RPMI8226 (cell line): ENCODE measurements around the gene EN2.
A peak's percentile ranks its signal among the peaks of the same experiment; 100 is the strongest.

Experiments
- DNase-seq: peaks from one replicate; pipeline ENCODE4 v3.0.0-alpha.2; 2015

Gene EN2

DNA sequence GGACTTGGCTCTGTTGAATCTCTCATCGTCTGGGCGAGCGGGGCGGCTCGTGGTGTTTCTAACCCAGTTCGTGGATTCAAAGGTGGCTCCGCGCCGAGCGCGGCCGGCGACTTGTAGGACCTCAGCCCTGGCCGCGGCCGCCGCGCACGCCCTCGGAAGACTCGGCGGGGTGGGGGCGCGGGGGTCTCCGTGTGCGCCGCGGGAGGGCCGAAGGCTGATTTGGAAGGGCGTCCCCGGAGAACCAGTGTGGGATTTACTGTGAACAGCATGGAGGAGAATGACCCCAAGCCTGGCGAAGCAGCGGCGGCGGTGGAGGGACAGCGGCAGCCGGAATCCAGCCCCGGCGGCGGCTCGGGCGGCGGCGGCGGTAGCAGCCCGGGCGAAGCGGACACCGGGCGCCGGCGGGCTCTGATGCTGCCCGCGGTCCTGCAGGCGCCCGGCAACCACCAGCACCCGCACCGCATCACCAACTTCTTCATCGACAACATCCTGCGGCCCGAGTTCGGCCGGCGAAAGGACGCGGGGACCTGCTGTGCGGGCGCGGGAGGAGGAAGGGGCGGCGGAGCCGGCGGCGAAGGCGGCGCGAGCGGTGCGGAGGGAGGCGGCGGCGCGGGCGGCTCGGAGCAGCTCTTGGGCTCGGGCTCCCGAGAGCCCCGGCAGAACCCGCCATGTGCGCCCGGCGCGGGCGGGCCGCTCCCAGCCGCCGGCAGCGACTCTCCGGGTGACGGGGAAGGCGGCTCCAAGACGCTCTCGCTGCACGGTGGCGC, at the start of gene EN2:
EN2 (plus strand) TSS at position 19 of the 767 bp plus-strand sequence; CDS start at position 268, 249 bp downstream.
- DNase-seq: no peak

DNA sequence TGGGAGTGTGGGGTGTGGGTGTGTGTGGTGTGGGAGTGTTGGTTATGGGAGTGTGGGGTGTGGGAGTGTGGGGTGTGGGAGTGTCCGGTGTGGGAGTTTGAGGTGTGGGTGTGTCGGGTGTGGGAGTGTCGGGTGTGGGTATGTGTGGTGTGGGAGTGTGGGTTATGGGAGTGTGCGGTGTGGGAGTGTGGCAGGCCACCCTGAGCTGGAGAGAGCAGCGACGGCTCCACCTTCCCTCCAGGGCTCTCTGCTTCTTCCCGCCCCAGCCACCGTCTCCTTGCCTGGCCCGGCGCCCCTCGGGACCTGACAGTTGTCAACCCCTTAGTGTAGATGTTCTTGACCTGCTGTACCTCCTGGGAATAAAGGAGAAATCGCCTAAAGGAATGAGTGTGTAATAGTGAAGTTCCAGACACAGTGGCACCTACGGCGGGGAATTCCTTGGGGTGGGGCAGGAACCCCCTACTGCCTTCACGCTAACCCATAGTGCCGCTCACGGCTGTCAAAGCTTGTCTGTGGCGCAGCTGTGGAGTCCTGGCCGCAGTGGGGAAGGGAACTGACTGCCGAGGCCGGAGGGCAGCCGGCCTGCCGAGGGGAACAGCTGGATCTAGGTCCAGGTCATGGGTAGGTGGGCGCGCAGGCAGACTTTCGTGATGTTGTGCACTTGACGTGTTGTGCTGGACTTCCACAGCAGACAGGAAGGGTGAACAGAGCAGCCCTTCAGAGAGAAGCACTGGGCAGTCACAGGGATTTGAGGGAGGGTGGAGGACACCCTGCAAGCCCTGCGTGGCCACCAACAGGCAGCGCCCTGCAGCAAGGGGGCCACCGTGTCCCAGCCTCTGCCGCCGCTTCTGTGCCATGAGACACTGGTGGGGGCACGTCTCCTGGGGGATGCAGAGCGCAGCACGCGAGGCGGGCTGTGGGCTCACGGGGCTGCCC, 49.0 kb upstream of the EN2 start:
- DNase-seq: no peak

DNA sequence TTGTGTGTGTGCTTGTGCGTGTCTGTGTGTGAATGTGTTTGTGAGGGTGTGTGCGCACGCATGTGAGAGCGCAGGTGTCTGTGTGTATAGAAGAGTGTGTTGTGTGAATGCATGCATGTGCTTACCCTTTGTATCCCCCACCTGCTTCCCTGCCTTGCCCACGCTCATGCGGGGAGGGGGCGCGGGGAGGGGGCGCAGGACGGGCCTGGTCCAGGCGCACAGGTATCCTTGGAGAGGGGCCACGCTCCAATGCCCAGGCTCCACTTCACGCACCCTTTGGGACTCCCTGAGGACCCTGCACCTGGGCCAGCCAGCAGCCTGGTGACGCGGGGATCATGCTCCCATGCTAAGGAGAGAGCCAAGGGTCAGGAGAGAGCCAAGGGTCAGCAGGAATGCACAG, 47.9 kb upstream of the EN2 start:
- DNase-seq: no peak

DNA sequence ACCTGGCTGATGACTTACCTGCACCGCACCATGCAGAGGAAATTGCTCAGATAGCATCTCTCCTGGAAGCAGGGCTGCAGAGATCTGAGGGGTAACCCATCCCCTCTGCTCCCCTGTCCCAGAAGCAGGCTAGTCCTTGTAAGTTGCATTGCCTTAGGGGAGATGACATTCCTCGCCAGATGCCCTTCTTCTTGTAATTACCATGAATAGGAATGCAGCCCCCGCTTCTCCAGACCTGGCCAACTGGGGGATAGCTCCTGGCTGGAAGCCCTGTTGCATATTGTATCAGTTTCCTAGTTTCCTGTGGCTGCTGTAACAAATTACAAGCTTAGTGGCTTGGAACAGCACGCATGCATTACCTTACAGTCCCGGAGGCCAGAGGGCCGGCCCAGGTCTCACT, 47.5 kb upstream of the EN2 start:
- no peak for DNase-seq

DNA sequence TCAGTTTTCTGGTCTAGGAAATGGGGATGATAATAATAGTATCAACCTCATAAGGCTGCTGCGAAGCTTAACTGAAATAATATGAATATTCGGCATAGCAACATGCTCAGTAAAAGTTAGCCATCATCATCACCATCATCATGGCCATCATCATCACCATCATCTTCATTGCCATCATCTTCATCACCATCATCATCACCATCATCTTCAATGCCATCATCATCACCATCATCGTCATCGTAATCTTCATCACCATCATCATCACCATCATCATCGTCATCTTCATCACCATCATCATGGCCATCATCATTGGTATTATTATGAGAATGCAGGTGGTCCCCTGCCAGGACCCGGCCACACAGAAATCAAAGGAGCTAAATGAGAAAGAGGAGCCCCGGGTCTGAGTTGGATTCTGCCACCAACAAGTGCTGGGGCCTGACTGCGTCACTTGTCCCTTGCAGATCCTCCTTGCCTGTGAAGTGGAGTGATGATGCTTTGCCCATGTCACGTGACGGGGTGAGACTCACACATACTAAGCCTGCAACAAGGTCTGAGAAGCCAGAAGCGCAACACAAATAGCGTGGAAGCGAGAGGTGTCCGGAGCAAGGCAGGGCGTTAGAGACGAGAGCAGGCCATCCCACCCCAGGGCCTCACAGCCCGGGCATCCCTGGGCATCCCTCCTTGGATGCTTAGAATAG, 46.1 kb upstream of the EN2 start:
- DNase-seq: no peak

DNA sequence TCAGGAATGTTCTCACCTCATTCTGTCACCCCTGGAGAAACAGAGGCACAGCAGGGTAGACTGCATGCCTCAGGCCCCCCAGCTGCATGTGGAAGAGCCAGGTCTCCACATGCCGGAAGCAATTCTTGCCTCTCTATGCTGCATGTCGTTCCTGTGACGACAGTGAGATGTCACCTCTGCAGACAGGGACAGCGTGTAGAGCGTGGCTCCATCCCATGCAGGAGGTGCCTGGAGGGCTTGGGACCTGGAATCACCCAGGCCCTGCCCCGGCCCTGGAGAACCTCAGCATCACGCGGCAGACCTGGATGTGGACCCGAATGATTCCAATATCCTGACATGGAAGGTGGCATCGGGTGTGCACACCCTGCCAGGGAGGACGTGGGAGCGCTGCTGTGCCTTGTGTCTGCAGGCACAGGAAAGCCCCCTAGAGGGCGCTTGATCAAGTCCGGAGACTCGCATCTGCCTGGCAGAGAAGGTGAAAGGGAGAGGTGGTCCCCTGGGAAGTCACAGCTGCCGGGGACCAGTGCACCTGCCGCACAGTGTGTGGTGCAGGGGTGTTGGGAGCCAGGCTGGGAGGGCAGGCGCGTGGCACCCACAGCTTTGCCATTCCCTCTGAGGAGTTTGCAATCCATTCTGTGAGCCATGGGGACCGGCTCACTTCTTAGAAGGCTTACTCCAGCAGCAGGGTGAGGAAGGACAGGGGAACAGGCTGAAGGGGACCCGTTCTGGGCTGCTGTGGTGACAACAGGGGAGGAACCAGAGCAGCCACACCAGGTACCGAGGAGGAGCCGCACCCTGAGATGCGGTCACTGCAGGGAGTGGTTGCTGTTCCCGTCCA, 45.3 kb upstream of the EN2 start:
- DNase-seq: peak; percentile 80

DNA sequence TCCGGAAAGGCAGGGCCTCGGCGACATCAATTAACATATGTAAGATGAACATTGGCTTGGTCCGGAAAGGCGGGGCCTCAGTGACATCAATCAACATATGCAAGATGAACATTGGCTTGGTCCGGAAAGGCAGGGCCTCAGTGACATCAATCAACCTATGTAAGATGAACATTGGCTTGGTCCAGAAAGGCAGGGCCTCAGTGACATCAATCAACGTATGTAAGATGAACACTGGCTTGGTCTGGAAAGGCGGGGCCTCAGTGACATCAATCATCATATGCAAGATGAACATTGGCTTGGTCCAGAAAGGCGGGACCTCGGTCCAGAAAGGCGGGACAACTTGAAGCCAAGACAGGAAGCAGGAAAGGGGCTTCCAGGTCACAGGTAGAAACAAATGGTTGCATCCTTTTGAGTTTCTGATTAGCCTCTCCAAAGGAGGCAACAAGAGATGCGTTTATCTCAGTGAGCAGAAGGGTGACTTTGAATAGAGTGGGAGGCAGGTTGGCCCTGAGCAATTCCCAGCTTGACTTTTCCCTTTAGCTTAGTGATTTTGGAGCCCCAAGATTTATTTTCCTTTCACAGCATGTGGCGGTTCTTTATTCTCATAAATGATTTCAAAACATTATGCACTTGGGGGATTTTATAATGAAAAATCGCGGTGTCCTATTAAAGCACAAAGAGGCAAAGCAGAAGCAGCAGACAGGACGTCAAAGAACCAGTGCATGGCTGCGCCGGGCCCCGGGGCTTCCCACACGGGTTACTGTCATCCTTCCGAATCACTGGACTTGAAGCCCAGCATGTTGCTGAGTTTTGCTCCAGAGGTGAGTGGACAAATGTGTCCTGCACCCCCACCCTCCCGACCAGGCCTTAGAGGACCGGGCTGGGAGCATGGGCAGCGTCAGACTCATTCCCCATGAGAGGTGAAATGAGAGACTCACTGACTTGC, 43.1 kb upstream of the EN2 start:
- DNase-seq: no peak

DNA sequence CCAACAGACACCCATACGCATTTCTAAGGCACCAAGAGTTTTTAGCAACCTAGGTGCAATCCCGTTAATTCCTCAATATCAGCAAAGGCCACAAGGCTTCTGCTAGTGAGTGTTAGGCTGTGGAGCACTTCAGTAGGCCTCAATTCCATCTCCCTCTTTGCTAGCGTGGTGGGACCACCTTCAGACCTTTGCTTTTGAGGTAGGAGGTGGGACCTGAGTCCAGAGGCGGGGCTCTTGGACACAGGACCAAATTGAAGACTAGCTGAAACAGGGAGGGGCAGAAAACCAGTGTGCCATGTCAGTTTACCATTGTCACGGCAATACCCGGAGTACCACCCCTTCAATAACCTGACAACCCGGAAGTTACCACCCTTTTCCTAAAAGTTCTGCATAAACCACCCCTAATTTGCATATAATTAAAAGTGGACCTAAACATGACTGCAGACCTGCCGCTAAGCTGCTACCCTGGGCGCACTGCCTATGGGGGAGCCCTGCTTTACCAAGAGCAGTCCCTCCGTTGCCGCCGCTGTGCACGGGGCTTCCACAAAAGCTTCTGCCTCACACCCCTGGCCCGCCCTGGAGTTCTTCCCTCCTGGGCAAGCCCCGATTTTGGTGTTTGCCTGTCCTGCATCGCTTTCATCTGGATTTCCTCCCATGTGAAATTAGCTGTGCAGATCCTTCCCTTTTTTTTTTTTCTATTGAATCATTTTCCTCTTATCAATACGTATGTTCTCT, 41.1 kb upstream of the EN2 start:
- no peak for DNase-seq

DNA sequence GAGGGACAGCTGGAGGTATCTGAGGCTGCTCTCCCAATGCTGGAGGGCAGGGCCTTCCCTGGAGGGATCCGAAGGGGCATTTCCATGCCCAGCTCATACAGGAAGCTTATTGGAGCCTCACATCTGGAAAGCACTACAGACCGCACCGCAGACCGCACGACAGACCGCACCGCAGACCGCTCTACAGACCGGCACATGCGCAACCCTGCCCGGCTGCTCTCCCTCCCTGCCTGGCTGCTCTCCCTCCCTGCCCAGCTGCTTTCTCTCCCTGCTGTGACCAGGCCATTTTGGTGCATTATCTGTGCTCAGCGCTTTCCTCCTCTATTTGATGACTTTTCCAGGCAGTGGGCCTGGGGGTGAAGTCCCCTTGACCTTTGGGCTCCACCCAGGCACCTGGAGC, 39.6 kb upstream of the EN2 start:
- no peak for DNase-seq

DNA sequence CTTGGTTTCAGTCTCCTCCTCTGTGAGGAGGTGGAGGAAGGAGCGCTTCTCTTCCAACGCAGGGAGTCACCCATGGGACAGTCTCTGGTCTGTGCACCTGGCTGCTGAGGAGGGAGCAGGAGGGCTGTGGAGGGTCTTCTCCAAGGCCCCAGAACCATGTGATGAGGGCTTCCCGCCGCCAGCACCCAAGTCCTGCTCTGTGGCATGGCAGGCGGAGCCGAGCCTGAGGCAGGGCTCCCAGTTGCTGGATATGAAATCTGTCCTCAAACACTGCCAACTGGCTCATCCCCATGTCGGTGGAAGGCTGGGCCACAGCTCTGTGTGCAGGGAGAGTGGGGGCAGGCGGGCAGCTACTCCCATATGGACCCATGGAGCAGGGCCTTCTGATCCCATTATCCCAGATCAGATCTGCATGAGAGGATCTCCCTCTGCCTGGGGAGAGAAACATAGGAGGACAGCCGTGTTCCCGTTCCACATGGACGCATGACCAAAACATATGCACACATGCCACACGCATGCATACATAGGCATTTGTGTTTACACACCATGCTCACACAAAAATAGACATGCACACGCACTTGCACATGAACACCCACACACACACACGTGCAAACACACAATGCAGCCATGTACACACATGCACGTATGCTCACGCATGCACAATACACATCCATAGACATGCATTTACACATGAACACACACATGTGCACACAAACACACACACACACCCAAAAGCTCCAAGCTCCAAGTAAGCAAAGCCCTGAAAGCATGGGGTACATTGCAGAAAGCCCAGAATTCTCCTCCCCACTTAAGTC, 38.8 kb upstream of the EN2 start:
- DNase-seq: no peak

DNA sequence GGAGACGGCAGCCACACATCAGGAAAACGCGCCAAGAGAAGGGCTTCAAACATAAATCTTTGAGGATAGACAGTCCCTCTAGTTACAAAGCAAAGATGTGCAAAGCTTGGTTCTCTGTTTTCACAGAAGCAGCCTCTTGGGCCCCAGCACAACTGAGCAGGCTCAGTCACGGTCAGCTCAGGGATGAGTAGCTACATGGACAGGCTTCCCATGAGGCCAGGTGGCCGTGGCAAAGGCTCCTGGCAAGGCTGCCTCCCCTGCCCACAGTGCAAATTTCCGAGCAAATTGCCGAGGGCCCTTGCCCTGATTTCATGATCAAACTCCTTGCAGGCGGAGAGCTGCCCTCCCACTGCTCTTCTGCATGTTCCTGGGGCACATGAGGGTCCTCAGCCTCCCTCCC, 37.8 kb upstream of the EN2 start:
- no peak for DNase-seq

DNA sequence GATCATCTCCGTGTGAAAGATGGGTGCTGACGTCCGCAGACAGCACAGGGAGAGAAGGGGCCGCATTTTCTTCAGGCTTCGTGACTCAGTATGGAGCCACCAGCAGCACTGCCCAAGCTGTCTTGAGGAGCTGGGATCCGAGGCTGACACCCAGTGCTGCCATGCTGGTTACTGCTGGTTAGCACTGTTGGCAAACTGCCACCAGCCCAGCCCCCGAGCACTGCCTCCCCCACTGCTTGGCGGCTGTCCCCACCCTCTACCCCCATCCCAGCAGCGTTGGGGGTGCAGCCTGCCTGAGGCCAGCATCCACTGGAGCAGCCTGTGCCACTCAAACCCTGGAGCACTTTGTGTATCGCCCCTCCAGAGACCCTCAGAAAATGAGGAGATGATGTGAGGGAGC, 35.8 kb upstream of the EN2 start:
- no peak for DNase-seq

DNA sequence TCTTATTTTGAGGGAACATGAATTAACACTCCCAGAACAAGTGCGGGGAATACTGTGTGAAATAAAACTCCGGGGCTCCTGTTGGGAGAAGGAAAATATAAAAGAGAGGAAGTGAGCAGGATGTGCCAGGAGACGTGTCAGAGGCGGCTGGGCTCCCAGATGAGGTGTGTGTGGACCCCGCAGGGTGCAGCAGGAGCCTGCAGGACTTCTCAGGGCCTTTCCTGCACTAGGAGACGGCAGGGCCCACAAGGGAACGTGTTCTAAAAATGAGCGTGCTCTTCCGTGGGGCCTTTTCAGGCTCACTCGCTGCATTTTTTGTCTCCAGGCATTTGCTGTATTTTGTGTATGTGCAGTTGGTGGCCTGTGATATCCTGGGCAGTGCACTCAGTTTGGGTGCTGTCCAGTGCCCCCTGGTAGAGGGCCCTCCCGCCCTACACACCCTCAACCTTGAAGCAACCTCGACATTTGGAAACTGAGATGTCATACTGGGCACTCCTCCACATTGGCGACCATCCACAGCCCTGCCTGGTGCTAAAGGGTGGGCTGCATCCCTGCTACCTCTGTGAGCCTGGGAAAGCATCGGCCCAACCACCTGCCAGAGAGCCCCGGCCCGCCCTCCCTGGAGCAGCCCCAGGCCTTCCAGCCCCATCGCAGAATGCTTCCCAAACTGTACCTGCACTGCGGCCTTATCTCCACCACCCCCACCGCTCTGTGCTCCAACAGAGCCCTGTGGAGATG, 35.2 kb upstream of the EN2 start:
- no peak for DNase-seq

DNA sequence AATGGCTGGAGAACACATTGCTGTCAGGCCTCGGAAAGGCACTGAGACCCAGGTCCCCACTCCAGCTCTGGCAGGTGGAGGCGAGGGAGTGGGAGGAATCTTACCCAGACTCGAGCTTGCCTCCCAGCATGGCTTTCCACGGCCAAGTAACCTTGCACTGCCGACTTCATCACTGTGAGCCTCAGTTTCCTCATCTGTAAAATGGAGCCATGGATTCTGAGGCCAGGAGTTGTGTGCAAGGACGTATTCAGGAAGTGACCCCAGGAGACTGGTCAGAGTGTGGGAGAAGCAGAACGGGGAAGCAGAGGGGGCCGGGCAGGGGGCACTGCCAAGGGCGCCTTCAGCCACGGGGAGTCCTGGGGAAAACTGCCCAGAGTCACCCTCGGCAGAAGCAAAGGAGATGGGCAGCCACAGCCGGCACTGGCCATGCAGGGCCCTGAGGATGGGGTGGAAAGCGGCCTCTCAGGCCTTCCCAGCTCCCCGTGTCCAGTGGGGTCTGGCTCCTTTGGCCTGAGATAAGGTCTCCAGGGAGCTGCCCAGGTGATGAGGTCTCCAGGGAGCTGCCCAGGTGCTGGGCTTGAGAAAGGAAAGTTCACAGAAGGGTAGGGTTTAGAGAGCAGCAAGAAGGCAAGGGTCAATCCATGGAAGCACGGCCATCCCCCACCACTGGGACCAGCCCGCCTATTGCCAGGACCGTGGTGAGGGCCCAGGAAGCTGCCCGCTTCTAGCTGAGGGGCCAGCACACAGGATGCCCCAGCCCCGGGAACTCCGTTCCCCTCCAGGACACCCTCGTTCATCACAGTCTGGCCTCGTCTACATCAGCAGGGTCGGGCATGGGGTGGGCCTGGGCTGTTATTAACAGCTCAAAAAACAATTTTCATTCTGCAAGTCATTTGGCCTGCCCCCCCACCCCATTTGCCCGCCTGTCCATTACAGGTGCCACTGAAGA, 34.3 kb upstream of the EN2 start:
- DNase-seq: no peak

DNA sequence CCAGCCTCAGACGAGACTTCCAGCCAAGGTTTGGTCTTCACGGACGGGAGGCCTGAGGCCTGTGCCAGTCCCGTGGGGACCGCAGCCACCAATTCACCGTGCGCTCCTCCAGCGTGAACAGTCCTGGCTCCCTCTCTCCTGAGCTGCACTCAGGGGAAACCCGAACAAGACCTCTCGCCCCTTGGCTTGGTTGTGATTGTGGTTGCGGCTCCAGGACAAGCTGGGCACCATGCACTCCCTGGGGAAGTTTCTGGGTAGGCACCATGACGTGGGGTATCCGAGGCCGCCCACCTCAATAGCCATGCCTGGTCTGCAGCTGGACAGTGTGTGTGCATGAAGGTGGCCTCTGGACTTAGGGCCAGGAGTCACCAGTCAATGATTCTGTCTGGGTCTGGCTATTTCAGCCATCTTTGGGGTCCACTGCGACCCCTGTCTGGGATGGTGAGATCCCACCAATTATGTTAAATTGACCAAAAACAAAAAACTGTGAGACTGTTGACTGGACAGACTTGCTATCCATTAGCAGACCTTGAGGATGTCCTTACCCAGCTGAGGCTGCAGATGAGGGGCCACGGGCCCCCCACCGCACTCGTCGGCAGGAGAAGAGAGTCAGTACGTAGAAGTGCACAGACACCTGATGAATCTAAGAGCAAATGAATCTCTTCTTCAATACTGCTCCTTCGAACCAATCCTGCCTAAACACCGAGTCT, 33.5 kb upstream of the EN2 start:
- no peak for DNase-seq

DNA sequence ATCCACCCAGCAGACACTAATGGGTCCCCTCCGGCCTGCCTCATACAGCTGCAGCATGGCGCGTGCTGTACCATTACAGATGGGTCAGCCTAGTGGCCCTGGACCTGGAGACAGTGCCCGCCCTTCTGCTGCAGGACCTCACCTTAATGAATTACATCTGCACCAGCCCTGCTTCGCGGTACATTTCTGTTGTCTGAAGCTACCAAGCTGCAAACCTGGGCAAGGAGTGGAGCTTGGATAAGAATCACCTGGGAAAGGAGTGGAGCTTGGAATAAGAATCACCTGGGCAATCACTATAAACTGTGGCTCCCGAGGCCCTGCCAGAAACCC, 33.0 kb upstream of the EN2 start:
- DNase-seq: no peak

DNA sequence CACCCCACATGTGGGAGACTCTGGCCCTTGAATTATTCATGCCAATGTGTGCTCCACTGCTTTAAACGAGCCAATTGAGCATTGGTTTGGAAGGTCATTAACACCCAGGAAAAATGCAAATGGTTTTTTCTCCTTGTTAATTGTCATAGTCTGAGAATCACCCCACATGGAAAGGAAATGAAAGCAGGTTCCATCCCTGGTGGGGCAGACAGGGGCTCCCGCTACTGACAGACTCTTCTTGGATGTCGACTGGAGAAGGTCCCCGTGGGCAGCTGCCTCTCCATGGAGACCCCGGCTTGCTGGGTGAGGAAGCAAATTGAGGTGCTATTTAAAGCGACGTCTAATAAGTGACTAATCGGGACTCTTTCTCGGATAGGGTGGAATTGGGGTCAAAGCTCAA, 32.0 kb upstream of the EN2 start:
- DNase-seq: no peak
